Endothelial cell of umbilical vein (primary cell): ENCODE measurements around the gene SIDT1.

ENCODE experiments used
- EZH2 ChIP-seq: IDR thresholded peaks from 2 replicates; pipeline ENCODE4 v1.6.1; 2012; ENCODE audit warnings: borderline replicate concordance, low read depth, mild to moderate bottlenecking, moderate library complexity, low read length, inconsistent platforms; ENCODE audit not compliant: severe bottlenecking
- FOS ChIP-seq: IDR thresholded peaks from 2 replicates; pipeline ENCODE4 v1.6.1; 2011; ENCODE audit warnings: mild to moderate bottlenecking, low read length, moderate library complexity, borderline replicate concordance; ENCODE audit not compliant: insufficient read depth
- JUN ChIP-seq: IDR thresholded peaks from 2 replicates; pipeline ENCODE4 v1.6.1; 2011; ENCODE audit warnings: borderline replicate concordance, low read depth; ENCODE audit not compliant: insufficient read length, insufficient read depth
- POLR2A ChIP-seq: IDR thresholded peaks from 2 replicates; pipeline ENCODE4 v1.6.1; 2012; ENCODE audit warnings: low read depth, mild to moderate bottlenecking, control low read depth, low read length
- POLR2AphosphoS5 ChIP-seq: IDR thresholded peaks from 2 replicates; pipeline ENCODE4 v1.6.1; 2012; ENCODE audit warnings: low read depth, mild to moderate bottlenecking, control low read depth, low read length, moderate library complexity; ENCODE audit not compliant: insufficient read depth
- TF ChIP-seq, protein P1 (sequence below), 2 donors: IDR thresholded peaks; 1 replicate in 1 of 2; 2 replicates in 1 of 2; pipeline ENCODE4 v1.5.1; 2011; ENCODE audit warnings: low read length in 2 of 2, mild to moderate bottlenecking in 2 of 2, moderate library complexity in 2 of 2, control low read depth in 1 of 2, inconsistent platforms in 1 of 2, low read depth in 1 of 2; ENCODE audit not compliant: insufficient read depth in 1 of 2; ENCODE audit errors: extremely low read depth in 1 of 2
- TF ChIP-seq, protein P2 (sequence below): IDR thresholded peaks from 2 replicates; pipeline ENCODE4 v1.6.1; 2011; ENCODE audit not compliant: insufficient read depth, insufficient read length

DNA sequence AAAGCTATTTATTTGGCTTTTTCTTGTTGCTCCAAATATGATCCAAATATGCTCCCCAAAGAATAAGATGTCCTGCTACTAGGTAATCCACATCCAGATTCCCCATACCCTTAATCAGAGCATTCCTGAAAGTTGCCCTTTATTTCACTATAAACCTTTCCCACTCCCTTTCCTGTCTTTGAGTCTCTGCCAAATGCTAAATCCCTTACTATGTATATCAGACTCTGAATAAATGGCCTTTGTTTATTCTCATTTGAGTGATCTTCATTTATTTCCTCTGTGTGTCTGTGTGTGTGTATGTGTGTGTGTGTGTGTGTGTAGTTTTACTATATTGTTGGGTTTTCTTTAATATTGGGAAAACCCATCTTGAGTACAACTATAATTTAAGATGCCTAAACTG is 10.4 kb upstream of the SIDT1 start:
- TF ChIP-seq, protein P1, sequence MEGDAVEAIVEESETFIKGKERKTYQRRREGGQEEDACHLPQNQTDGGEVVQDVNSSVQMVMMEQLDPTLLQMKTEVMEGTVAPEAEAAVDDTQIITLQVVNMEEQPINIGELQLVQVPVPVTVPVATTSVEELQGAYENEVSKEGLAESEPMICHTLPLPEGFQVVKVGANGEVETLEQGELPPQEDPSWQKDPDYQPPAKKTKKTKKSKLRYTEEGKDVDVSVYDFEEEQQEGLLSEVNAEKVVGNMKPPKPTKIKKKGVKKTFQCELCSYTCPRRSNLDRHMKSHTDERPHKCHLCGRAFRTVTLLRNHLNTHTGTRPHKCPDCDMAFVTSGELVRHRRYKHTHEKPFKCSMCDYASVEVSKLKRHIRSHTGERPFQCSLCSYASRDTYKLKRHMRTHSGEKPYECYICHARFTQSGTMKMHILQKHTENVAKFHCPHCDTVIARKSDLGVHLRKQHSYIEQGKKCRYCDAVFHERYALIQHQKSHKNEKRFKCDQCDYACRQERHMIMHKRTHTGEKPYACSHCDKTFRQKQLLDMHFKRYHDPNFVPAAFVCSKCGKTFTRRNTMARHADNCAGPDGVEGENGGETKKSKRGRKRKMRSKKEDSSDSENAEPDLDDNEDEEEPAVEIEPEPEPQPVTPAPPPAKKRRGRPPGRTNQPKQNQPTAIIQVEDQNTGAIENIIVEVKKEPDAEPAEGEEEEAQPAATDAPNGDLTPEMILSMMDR (IDR thresholded peaks at IDR 0.05; ENCODE audit: extremely low read depth in 1 of 2, insufficient read depth in 1 of 2, low read depth in 1 of 2, low read length in 2 of 2): no peak
- TF ChIP-seq POLR2A: no peak
- no peak for TF ChIP-seq EZH2
- TF ChIP-seq, protein P2, sequence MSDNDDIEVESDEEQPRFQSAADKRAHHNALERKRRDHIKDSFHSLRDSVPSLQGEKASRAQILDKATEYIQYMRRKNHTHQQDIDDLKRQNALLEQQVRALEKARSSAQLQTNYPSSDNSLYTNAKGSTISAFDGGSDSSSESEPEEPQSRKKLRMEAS: no peak
- TF ChIP-seq POLR2AphosphoS5: no peak
- TF ChIP-seq FOS: no peak
- TF ChIP-seq JUN: no peak
